HG02981 (cell line): ENCODE data around the gene EPHA3.

ENCODE experiments used
- ATAC-seq: cut with Tn5 transposase; IDR thresholded peaks from one replicate; pipeline ENCODE4 v1.9.1; 2021; ENCODE audit warnings: mild to moderate bottlenecking, moderate library complexity; ENCODE audit not compliant: unreplicated experiment

Gene EPHA3

GRCh38 chr3:89144080-89144479 lies 36.7 kb downstream of the EPHA3 start:
- ATAC-seq, result no peak

- no peak for ATAC-seq
Measured at GRCh38 chr3:89145995-89146394, 38.6 kb downstream of the EPHA3 start.

- no peak for ATAC-seq
Measured at GRCh38 chr3:89154416-89154815, 47.0 kb downstream of the EPHA3 start.

DNA sequence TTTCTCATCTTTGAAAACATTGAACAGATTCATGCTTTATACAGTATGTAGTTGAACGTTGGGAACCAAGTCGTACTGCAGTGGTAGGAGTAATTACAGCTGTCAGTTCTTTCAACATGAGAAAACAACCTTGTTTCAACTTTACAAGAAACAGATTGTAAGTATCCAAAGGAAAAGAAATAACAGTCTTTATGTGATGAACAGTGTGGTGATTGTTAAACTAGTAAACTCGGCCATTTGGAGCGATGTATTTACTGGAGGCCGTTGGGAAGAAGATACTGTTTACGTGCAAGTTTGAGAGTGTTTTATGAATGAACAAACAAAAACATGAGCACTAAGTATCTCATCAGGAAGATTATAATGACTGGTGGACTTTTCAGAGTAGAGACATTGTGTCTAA lies 48.4 kb downstream of the EPHA3 start:
- no peak for ATAC-seq

DNA sequence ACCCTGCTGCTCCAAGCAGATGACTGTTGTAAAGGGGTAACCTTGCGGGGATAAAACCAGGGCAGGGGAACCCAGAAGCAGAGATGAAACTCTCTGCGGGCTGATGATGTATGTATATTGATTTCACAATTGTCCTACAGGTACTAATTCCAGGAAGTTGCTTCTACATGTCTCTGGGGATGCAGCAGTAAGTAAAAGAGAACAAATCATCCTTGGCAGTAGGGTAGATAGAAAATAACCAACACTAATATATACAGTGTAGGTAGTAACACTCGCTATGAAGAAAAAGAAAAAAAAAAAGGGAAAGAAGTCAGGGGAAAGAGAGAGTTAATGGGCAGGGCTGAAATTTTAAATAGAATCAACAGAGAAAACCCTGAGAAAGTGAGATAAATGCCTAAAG lies 50.2 kb downstream of the EPHA3 start:
- no peak for ATAC-seq

GRCh38 chr3:89159605-89160004 lies 52.2 kb downstream of the EPHA3 start:
- no peak for ATAC-seq

- no peak for ATAC-seq
Measured at GRCh38 chr3:89164774-89165173, 57.4 kb downstream of the EPHA3 start.

- ATAC-seq, result no peak
Measured at GRCh38 chr3:89165636-89166263, 58.3 kb downstream of the EPHA3 start.

- no peak for ATAC-seq
Measured at GRCh38 chr3:89171687-89172545, 64.5 kb downstream of the EPHA3 start.

GRCh38 chr3:89173546-89173945 lies 66.1 kb downstream of the EPHA3 start:
- no peak for ATAC-seq

GRCh38 chr3:89179355-89180001 lies 72.1 kb downstream of the EPHA3 start:
- ATAC-seq, result no peak

- ATAC-seq, result no peak
Measured at GRCh38 chr3:89180334-89180733, 72.9 kb downstream of the EPHA3 start.

DNA sequence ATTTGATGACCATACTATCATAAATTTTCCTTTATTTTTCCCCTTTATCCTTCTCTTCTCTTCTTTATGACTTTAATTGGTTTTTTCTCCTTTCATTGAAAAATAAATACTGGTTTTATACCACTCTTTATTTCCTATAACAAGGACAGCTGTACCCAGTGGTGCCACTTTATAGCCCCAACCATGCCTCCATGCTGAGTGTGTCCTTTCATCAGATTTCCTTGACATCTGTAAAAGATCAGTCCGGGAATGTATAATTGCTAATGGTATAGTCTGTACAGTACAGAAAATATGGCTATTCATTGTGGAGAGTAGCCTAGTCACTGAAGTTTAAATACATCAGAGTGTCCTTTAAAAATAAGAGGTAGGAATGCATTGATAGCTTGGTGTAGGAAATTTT lies 74.6 kb downstream of the EPHA3 start:
- no peak for ATAC-seq

GRCh38 chr3:89184151-89184995 lies 77.0 kb downstream of the EPHA3 start:
- ATAC-seq, result no peak

DNA sequence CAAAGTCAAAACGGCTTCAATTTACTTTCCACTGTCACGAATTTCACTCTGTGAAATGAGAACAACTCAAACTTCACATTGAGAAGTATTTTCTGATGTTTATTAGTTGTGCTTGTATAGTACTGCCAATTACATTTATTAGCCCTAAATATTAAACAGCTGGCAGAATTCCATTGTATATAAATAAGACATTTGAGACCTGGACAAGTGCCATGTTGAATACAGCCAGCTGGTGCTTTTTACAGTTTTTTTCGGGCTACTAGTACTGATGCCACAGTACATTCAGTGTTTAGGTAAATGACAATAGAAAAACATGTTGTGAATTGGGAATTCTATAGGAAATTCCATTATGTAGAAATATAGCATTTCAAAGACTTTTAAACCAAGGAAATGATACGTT lies 79.0 kb downstream of the EPHA3 start:
- no peak for ATAC-seq

DNA sequence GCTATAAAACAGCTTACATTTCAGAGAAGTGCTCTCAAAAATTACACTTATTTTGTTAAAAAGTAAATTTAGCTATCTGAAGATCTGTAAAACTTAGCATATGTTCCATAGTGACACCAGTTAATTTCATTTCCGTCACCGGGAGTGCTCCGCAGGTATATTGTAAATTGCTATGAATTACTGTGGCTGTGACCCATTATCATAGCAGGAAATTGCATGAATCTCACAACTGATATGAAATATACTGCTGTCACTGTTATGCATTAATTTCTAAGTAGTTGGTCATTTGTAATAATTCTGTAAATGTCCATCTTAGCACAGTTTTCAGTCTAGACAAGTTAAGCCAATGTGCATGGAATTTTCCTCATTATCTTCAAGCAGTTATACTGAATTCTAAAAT lies 91.2 kb downstream of the EPHA3 start:
- ATAC-seq, result no peak

DNA sequence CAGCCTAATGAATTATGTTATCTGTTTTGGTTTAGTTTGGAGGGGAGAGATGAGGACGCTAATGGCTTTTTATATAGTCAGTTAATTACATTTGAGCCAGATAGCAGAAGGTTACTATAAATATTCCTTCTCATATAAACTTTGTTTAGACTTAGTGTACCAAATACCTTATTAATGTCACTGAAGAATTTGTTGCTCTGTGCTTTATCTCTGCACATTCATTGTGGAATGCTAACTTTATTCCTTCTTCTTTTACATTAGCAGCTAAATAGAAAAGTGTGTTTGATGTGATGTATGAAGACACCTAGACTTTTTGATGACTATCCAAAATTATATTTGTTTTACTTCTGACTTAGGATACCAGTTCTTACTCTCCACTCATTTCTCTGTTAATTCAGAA lies 105.2 kb downstream of the EPHA3 start:
- ATAC-seq, result no peak

- ATAC-seq, result no peak
Measured at GRCh38 chr3:89216016-89216739, 108.8 kb downstream of the EPHA3 start.

- no peak for ATAC-seq
Measured at GRCh38 chr3:89217148-89217685, 109.8 kb downstream of the EPHA3 start.

DNA sequence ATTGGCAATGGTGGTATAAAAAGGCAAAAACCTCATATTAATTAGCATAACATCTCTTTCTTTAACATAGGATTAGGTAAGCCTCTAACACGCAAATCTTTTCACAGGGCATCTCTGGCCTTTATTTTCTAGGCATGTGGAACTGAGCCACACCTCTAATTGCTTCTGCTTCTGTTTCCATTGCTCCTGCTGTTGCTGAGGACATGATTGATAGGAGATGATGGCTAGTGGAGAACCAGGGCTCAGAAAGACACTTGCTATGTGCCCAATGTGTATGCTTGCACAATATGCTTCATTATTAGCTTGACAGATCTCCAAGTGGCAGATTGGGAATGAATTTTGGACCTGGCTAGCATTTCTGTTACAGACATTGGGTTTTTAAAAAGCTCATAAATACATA lies 114.5 kb downstream of the EPHA3 start:
- no peak for ATAC-seq
